HG02798 (cell line): ENCODE measurements around the gene HACD4.
"Not testable (repeated sequence)": the region's sequence is repeated elsewhere in the genome, so short reads cannot be mapped to it uniquely, and the experiment has no call there.

Experiments
- ATAC-seq: cut with Tn5 transposase; IDR thresholded peaks from one replicate; pipeline ENCODE4 v1.9.1; 2021; ENCODE audit warnings: mild to moderate bottlenecking; ENCODE audit not compliant: unreplicated experiment, poor library complexity

HACD4 gene

DNA sequence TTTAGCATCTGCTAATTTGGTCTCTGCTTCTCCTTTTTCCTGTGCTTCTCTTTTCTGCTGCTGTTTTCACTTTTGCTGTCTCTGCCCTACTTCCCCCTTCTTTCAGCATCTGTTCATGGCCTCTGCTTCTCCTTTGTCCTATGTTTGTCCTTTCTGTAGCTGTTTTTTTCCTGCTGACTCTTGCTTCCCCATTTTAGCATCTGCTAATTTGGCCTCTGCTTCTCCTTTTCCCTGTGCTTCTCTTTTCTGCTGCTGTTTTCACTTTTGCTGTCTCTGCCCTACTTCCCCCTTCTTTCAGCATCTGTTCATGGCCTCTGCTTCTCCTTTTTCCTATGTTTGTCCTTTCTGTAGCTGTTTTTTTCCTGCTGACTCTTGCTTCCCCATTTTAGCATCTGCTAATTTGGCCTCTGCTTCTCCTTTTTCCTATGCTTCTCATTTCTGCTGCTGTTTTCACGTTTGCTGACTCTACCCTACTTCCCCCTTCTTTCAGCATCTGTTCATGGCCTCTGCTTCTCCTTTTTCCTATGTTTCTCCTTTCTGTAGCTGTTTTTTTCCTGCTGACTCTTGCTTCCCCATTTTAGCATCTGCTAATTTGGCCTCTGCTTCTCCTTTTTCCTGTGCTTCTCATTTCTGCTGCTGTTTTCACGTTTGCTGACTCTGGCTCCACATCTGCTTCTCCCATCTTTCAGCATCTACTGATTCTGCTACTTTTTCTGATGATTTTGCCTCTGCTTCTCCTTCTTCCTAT lies 57.1 kb downstream of the HACD4 start:
- not testable (repeated sequence) for ATAC-seq

DNA sequence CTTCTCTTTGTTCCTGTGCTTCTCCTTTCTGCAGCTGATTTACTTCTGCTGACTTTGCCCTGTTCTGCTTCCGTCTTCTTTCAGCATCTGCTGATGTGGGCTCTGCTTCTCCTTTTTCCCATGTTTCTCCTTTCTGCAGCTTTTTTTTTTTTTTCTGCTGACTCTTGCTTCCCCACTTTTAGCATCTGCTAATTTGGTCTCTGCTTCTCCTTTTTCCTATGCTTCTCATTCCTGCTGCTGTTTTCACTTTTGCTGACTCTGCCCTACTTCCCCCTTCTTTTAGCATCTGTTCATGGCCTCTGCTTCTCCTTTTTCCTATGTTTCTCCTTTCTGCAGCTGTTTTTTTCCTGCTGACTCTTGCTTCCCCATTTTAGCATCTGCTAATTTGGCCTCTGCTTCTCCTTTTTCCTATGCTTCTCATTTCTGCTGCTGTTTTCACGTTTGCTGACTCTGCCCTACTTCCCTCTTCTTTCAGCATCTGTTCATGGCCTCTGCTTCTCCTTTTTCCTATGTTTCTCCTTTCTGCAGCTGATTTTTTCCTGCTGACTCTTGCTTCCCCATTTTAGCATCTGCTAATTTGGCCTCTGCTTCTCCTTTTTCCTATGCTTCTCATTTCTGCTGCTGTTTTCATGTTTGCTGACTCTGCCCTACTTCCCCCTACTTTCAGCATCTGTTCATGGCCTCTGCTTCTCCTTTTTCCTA lies 58.0 kb downstream of the HACD4 start:
- not testable (repeated sequence) for ATAC-seq

DNA sequence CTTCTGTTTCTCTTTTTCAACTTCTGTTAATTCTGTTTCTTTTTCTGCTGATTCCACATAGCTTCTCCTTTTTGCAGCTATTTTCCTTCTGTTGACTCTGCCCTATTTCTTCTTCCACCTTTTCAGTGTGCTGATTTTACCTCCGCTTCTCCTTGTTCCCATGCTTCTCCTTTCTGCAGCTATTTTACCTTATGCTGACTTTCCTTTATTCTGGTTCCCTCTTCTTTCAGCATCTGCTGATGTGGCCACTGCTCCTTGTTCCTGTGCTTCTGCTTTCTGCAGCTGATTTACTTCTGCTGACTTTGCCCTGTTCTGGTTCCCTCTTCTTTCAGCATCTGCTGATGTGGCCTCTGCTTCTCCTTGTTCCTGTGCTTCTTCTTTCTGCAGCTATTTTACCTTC lies 58.8 kb downstream of the HACD4 start:
- ATAC-seq: no peak

GRCh38 chr9:20962536-20963225 lies 68.8 kb downstream of the HACD4 start:
- ATAC-seq: no peak

DNA sequence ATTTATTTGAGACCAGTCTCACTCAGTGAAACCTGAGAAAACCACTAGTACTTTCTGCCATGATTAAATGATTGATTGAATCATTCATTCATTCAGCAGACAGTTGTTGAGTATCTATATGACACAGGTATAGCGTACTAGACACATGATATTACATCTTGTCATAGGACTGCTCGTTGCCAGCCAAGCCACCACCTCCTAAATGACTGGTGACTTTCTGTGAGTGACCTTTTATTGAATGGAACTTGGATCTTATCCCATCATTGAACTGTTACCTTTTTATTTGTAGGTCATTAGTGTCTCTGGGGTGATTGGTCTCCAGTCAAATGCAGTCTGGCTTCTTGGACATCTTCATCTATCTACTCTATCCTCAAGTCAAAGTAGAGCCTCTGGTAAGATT lies 80.7 kb downstream of the HACD4 start:
- no peak for ATAC-seq
